HG03520 (cell line): ENCODE data around the gene FUT7.

ENCODE experiments used
- ATAC-seq: cut with Tn5 transposase; IDR thresholded peaks from one replicate; pipeline ENCODE4 v1.9.1; 2021; ENCODE audit warnings: mild to moderate bottlenecking, moderate library complexity; ENCODE audit not compliant: unreplicated experiment

FUT7 gene

GRCh38 chr9:137051145-137051724 is 19.3 kb upstream of the FUT7 start:
- ATAC-seq, result no peak

GRCh38 chr9:137050570-137050969 is 18.7 kb upstream of the FUT7 start:
- ATAC-seq, result no peak

DNA sequence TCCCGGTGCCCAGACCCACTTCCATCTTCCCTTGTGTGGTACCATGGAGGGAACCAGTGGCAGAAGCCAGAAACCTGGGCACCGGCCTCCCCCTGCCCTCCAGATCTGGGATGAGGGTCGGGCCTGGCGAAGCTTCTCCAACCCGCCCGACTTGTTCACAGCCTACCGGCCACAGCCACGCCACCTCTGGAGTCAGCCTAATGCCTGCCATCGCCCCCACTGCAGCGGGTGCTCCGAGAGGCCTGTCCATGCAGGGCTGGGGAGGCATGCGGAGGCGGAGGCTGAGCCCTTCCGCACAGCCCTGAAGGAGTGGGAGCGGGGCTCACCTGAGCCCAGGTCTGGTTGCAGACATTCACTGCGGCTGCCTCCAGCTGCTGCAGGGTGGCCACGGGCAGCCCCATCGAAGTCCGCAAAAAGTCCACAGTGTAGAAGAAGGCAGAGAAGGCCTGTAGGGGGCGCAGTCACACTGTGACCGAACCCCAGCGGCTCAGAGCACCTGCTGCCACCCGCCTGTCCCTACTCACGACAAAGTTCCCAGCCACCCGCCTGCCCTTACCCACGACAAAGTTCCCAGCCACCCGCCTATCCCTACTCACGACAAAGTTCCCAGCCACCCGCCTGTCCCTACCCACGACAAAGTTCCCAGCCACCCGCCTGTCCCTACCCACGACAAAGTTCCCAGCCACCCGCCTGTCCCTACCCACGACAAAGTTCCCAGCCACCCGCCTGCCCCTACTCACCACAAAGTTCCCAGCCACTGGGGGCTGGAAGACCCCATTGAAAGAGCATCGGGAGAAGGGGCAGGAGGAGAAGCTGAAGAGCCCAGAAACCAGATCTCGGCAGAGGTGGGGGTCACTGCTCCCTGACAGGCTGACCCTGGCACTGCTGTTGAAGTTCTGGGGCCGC is 17.9 kb upstream of the FUT7 start:
- ATAC-seq, result no peak

DNA sequence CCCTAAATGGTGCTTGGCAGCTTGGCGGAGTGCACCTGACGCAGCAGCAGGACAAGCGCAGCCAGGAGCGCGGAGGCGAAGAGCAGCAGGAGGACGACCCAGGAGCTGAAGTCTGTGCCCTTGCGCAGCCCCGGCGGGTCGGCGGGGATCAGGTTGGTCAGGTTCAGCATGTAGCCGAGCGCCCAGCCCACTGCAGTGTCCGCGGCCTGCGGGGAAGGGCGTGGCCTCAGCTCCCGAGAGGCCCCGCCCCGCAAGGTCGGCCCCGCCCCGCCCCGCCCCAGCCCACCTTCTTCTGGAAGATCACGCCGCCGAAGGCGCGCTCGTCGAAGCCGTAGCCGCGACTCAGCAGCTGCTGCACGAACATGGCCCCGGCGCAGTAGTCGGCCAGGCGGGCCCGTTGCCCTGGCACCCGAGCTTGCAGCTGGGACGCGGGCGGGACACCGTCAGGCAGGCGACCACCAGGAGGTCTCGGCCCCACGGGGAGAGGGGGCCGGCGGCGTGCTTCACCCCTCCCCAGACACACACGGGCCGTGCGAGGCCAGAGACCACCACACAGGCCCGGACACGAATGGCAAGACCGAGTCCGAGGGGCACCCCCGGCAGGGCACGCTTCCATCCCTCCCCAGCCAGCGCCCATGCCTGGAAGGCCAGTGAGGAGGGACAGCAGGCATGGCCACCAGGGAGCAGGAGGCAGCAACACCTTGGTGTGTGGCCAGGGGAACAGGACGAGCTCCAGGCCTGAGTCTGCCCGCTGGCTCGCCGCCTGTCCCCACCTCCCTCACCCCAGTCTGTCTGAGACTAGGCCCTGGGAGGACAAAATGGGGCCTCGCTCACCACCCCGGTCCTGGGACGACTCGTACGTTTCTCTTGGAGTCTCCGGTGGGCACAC is 17.0 kb upstream of the FUT7 start:
- no peak for ATAC-seq

DNA sequence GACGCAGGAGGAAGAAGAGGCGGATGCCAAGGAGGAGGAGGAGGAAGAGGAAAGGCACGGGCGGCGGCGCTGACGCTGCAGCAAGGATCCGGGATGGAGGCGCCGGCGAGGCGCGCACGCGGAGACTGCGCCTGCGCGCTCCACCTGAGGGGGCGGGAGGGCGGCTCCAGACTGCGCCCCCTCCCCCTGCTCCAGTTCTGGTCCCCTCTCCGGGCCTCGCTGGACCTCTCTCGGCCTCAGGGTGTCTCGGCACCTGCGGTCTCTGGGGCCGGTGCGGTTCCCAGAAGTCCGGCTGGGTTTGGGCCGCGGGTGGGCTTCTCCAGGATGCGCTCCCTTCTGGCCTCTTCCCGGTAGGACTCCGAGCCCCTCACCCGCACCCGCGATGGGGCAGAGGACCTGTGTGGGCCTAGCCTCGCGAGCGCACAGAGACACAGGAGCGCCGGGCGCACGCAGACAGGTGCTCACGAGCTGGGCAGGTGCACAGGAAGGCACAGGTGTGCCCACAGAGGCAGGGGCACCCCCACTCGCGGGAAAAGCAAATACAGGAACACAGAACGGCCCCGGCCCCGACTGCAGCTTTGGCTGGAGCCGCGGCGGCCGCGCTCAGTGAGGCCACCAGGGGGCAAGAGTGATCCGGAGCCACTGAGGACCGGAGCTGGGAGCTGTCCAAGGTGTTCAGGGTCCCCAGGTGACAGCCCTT is 14.3 kb upstream of the FUT7 start, which contains the start of gene NPDC1:
Gene NPDC1 (minus strand): TSS at position 90 of the 700 bp plus-strand sequence. CDS start 188 bp downstream, outside the sequence.
- ATAC-seq, result no peak

- ATAC-seq, result no peak
These were observed 13.6 kb upstream of the FUT7 start for GRCh38 chr9:137045294-137046087.

DNA sequence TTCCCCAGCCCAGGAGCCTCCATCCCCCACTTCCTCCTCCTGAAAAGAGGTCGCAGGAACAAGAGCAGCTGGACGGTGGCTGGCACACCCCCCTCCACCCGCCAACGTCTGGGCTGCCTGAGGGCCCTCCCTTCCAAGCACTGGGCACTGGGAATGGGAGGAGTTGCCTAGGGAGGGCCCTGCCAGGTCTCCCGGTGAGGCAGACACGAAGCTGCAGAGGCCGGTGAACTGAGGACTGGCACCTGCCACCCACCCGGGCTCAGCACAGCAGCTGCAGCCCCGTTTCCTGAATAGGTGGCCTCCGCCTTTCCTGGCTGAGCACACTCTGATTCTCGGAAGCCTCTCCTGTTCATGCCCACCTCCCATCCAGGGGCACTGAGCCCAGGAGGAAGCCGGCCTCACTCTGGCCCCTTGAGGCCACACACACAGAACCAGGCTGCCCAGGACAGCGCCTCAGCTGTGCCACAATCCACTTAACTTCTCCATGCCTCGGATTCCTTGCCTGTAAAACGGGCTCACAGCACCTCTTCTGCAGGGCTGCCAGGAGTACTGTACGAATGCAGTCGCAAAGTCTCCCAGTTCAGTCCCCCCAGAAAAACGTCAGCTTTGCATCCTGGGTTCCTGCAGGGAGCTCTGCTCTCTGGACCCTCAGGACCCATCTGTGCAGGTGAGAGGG is 12.8 kb upstream of the FUT7 start:
- ATAC-seq, result no peak

DNA sequence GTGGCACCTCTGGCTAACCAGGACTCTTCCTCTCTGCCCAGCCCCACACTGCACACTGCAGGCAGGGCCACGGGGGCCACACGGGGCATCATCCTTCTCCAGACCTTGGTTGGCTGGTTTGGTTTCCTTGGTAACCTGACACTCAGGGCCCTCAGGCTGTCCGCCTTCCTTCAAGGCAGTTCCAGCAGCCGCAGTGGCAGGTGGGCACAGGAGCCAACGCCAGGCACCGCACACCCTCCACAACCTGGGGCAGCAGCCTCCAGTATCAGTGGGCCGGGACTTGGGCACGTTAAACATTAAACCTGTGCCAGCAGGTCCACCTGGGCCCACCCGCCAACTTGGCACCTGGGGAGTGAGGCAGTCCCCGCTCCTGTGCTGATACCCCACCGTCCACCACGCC is 12.1 kb upstream of the FUT7 start:
- ATAC-seq, result no peak

GRCh38 chr9:137042751-137043727 is 11.2 kb upstream of the FUT7 start:
- ATAC-seq, result no peak

DNA sequence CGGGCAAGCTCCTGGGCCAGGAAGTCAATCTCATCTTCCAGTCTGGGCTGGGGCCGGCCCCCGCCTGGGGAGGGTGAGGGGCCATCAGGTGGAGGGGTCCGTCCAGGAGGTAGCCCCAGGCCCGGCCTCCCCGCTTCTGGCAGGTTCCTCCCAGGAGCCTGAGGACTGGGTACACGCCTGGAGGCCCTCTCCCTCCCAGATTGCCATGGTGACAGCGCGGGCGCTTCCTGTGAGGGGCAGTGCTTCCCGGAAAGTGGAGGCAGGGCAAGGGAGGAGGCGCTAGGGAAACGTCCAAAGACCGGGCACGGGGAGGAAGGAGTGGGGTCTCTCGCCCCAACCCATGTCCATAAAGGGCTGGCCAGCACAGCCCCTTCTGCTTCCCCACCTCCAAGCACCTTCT is 9.2 kb upstream of the FUT7 start:
- ATAC-seq, result no peak

- ATAC-seq, result no peak
These were observed 8.7 kb upstream of the FUT7 start for GRCh38 chr9:137040568-137040967.

DNA sequence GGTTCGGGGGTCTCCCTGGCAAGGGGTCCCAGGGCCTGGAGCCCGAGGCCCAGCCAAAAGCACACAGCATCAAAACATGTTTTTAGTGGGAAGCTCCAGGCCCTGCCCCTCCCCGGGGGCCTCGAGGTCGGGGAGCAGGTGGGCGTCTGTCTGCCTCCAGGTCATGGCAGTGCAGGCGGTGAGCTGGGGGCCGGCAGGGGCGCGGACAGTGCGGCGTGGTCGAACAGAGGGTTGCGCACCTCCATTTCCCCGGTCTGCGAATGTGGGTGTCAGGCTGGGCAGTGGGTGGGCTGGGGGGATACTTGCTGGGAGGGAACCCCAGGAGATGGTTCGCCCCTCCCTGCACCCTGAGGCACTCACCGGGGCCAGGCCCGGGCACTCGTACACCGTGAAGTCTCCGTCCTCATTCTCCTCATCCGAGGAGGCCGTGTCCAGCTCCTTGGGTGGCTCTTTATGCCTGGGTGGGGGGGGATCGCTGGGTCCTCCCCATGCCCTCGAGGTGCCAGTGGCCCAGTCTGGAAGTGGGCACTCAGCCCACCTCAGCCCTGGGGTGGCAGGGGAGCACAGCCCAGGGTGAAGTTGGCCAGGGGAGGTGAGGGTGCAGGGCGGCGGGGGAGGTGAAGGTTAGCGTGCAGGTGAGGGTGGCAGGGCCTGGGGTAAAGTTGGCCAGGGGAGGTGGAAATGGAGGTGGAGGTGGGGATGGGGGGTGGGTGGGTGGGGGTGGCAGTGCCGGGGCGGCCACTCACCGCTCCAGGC is 7.9 kb upstream of the FUT7 start:
- ATAC-seq, result no peak

DNA sequence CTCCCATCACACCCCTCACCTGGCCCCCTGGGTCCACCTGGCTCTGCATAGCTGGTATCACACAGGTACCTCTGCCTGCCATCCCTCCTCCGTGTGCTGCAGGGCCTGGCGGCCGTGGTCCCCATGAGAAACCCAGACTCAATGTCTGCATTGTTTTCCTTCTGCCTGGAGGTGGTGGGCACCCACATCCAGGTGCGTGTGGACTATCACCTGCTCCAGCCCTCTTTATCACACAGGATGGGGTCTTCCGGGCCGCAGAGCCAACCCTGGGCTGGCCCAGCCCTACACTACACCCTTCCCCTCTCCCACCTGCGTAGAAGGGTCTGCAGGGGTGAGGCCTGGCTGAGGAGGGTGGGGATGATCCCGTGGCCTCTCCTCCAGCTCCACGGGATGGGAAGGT is 7.0 kb upstream of the FUT7 start:
- no peak for ATAC-seq

DNA sequence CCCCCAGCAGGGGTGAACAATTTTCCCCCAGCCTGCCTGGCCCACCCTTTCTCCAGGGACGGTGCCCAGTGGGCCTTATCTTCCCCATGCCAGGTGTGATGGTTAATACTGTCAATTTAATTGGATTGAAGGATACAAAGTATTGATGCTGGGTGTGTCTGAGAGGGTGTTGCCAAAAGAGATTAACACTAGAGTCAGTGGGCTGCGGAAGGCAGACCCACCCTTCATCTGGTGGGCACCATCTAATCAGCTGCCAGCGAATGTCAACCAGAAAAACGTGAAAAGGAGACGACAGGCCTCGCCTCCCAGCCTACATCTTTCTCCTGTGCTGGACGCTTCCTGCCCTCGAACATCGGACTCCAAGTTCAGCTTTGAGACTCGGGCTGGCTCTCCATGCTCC is 5.6 kb upstream of the FUT7 start:
- ATAC-seq, result no peak

GRCh38 chr9:137037035-137037434 is 5.1 kb upstream of the FUT7 start:
- ATAC-seq, result no peak

DNA sequence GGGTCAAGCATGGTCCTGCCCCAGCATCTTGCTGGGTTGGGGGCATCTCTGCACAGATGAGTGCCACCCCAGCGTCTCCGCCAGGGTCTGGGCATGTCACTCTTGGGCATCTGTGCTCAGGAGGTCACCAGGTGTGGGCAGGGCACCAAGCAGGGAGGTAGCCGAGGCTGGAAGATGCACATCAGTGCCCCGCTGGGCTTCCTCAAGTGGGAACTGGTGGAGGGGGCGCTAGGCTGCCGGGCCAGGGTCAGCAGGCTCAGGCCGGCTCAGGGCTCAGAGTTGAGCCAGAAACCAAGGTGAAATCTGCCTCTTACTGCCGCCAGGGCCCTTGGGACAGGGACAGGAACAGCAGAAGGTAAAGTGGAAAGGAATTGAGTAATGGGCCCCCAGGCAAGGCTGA is 4.0 kb upstream of the FUT7 start:
- no peak for ATAC-seq

- ATAC-seq, result no peak
These were observed 3.6 kb upstream of the FUT7 start for GRCh38 chr9:137035507-137035834.
